ENCODE measurements around the gene EXOSC1.

DNA sequence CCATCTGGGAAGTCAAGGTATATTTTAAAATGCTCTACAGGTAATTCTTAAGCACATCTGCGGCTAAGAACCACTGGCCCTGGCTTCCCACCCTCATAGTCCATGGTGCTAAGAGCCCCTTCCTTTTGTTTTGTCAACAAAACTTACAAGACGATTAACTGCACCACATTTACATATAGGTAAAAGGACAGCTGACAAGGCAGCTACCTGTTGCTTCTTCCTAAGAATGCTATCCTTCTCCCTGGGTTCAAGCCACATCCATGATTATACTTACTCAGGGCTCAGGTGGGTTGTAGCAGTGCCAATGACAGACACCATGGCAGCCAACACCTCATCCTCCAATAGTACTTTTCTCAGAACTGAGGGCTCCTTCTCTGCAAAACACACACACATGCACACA lies 16.5 kb upstream of the EXOSC1 start:
- TF ChIP-seq, protein P1, sequence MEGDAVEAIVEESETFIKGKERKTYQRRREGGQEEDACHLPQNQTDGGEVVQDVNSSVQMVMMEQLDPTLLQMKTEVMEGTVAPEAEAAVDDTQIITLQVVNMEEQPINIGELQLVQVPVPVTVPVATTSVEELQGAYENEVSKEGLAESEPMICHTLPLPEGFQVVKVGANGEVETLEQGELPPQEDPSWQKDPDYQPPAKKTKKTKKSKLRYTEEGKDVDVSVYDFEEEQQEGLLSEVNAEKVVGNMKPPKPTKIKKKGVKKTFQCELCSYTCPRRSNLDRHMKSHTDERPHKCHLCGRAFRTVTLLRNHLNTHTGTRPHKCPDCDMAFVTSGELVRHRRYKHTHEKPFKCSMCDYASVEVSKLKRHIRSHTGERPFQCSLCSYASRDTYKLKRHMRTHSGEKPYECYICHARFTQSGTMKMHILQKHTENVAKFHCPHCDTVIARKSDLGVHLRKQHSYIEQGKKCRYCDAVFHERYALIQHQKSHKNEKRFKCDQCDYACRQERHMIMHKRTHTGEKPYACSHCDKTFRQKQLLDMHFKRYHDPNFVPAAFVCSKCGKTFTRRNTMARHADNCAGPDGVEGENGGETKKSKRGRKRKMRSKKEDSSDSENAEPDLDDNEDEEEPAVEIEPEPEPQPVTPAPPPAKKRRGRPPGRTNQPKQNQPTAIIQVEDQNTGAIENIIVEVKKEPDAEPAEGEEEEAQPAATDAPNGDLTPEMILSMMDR (IDR thresholded peaks at IDR 0.05; ENCODE audit: extremely low read depth in 1 of 2, insufficient read depth in 1 of 2, low read depth in 1 of 2, low read length in 2 of 2) = no peak
- no peak for TF ChIP-seq JUN (IDR thresholded peaks at IDR 0.05; ENCODE audit: borderline replicate concordance, insufficient read depth, insufficient read length, low read depth)
